COLO668 (cell line): ENCODE data around the gene PSMB8.
"Not testable (repeated sequence)": the region's sequence is repeated elsewhere in the genome, so short reads cannot be mapped to it uniquely, and the experiment has no call there.

Experiments used
- DNase-seq: peaks from one replicate; lab custom pipeline; 2025; ENCODE audit not compliant: unreplicated experiment; lab: John Stamatoyannopoulos, UW

PSMB8 gene

GRCh38 chr6:32838114-32838958 lies 5.5 kb downstream of the PSMB8 start, which contains the start of gene TAP2:
Gene TAP2, minus strand, starts transcription at chr6:32838739. Its CDS starts 506 bp downstream, at chr6:32838233.
- DNase-seq = peak; percentile 87

GRCh38 chr6:32837651-32838113 lies 6.2 kb downstream of the PSMB8 start:
- no peak for DNase-seq

- no peak for DNase-seq
Measured at GRCh38 chr6:32836873-32837272, 7.0 kb downstream of the PSMB8 start.

- DNase-seq = no peak
Measured at GRCh38 chr6:32835167-32835893, 8.5 kb downstream of the PSMB8 start.

GRCh38 chr6:32833664-32834063 lies 10.2 kb downstream of the PSMB8 start:
- no peak for DNase-seq

GRCh38 chr6:32832535-32832934 lies 11.3 kb downstream of the PSMB8 start:
- no peak for DNase-seq

- no peak for DNase-seq
Measured at GRCh38 chr6:32830936-32831335, 12.9 kb downstream of the PSMB8 start.

GRCh38 chr6:32830017-32830416 lies 13.8 kb downstream of the PSMB8 start:
- DNase-seq = no peak

GRCh38 chr6:32829495-32829894 lies 14.4 kb downstream of the PSMB8 start:
- DNase-seq = no peak

- DNase-seq = no peak
Measured at GRCh38 chr6:32827025-32827424, 16.8 kb downstream of the PSMB8 start.

GRCh38 chr6:32825966-32826365 lies 17.9 kb downstream of the PSMB8 start:
- no peak for DNase-seq

- no peak for DNase-seq
Measured at GRCh38 chr6:32819729-32820128, 24.1 kb downstream of the PSMB8 start.

- no peak for DNase-seq
Measured at GRCh38 chr6:32818867-32819266, 25.0 kb downstream of the PSMB8 start.

GRCh38 chr6:32816746-32817204 lies 27.1 kb downstream of the PSMB8 start, which contains the start of gene HLA-DOB:
Gene HLA-DOB, minus strand, starts transcription at chr6:32817002. Its CDS starts 51 bp downstream, at chr6:32816951.
- DNase-seq = no peak

GRCh38 chr6:32815996-32816395 lies 27.9 kb downstream of the PSMB8 start:
- no peak for DNase-seq

- no peak for DNase-seq
Measured at GRCh38 chr6:32815115-32815514, 28.7 kb downstream of the PSMB8 start.

GRCh38 chr6:32814145-32814544 lies 29.7 kb downstream of the PSMB8 start:
- no peak for DNase-seq

- DNase-seq = no peak
Measured at GRCh38 chr6:32809171-32809570, 34.7 kb downstream of the PSMB8 start.

- DNase-seq = no peak
Measured at GRCh38 chr6:32807020-32807580, 36.7 kb downstream of the PSMB8 start.

- DNase-seq = not testable (repeated sequence)
Measured at GRCh38 chr6:32805404-32805803, 38.4 kb downstream of the PSMB8 start.

GRCh38 chr6:32803416-32803815 lies 40.4 kb downstream of the PSMB8 start:
- no peak for DNase-seq
